ENCODE data around the gene GLI3. TPM values are rescaled to one million over a fixed set of nuclear protein-coding genes. Genes with fewer than 3 reads are reported as not detected.

The GLI3 gene
- total and polyA plus RNA-seq, 2 experiments from 2014 or later, result 4.0 to 5.2 TPM

- Histone ChIP-seq H2AFZ (no peak overlapping the region), H3K4me2 (ENCODE audit: unreplicated experiment) (no peak overlapping the region), H3K27me3 (replicated peaks; ENCODE audit: insufficient read depth) (no peaks in the 10 kb centered on the region), H3K4me3 (no peak overlapping the region), H4K20me1 (ENCODE audit: insufficient read depth) (no peaks in the 10 kb centered on the region), H3K9me3 (ENCODE audit: low read depth) (no peaks in the 10 kb centered on the region), H3K4me1 (ENCODE audit: insufficient read depth) (no peaks in the 10 kb centered on the region), H3F3A (ENCODE audit: insufficient read depth) (no peaks in the 10 kb centered on the region), H3K36me3 (ENCODE audit: low read depth) (no peaks in the 10 kb centered on the region), H3K27ac (no peak overlapping the region), H3K9me2 (ENCODE audit: insufficient read depth) (no peaks in the 10 kb centered on the region), H3K79me2 (ENCODE audit: insufficient read depth) (peaks cover 32% of the 10 kb centered on the region), H3K9ac (no peak overlapping the region)
- 5 to 9% methylated on average over 3 of the region's 3 CpGs for WGBS, 2 experiments (ENCODE audit: low coverage in 1 of 2, low lambda C conversion rate in 2 of 2, missing lambda C conversion rate in 2 of 2)
- in situ Hi-C loops (cut with MboI), result no loop called here
- TF ChIP-seq EZH2 (IDR thresholded peaks at IDR 0.05; ENCODE audit: insufficient read depth, poor library complexity, severe bottlenecking) (no peak), EZH2phosphoT487 (IDR thresholded peaks at IDR 0.05; ENCODE audit: insufficient read depth, low read depth) (no peak)
- no peak for DNase-seq
Measured at GRCh38 chr7:42133321-42133720, 103.7 kb downstream of the GLI3 start.

- H3K36me3 ChIP-seq (ENCODE audit: low read depth), result no peaks in the 10 kb centered on the region
- no peaks in the 10 kb centered on the region for H3F3A ChIP-seq (ENCODE audit: insufficient read depth)
- H3K27me3 ChIP-seq (replicated peaks; ENCODE audit: insufficient read depth), result no peaks in the 10 kb centered on the region
- H3K4me2 ChIP-seq (ENCODE audit: unreplicated experiment), result no peak overlapping the region
- H3K79me2 ChIP-seq (ENCODE audit: insufficient read depth), result no peaks in the 10 kb centered on the region; the same call in 1 of the 2 replicates
- 88 to 89% methylated on average over 2 of the region's 2 CpGs for WGBS, 2 experiments (ENCODE audit: low coverage in 1 of 2, low lambda C conversion rate in 2 of 2, missing lambda C conversion rate in 2 of 2)
- no peaks in the 10 kb centered on the region for H4K20me1 ChIP-seq (ENCODE audit: insufficient read depth)
- in situ Hi-C loops (cut with MboI), result no loop called here
- no peak overlapping the region for H2AFZ ChIP-seq
- no peak overlapping the region for H3K27ac ChIP-seq
- no peak overlapping the region for H3K4me3 ChIP-seq
- H3K9me3 ChIP-seq (ENCODE audit: low read depth), result no peaks in the 10 kb centered on the region
- no peak for TF ChIP-seq EZH2 (IDR thresholded peaks at IDR 0.05; ENCODE audit: insufficient read depth, poor library complexity, severe bottlenecking)
- TF ChIP-seq EZH2phosphoT487 (IDR thresholded peaks at IDR 0.05; ENCODE audit: insufficient read depth, low read depth), result no peak
- no peak overlapping the region for H3K9ac ChIP-seq
- DNase-seq, result no peak
- no peaks in the 10 kb centered on the region for H3K9me2 ChIP-seq (ENCODE audit: insufficient read depth)
- no peaks in the 10 kb centered on the region for H3K4me1 ChIP-seq (ENCODE audit: insufficient read depth)
Measured at GRCh38 chr7:42128703-42129102, 108.3 kb downstream of the GLI3 start.

DNA sequence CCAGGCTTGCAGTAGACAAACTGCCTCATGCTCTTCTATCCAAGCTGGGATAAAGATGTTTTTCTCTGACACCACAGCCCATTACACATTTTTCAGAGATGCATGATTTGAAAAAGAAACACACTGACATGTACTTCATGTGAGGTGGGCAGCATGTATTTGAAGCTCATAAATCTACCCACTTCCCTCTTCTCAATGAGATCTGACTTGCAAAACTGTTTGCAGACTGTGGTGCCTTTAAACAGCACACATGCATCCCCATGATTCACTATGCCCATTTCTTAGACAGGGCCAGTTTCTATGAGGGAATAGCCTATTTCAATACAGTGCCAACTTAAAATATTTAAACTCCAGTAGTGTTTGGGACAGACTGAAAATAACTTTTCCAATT lies 109.8 kb downstream of the GLI3 start:
- H3K27ac ChIP-seq, result no peak overlapping the region
- no peak overlapping the region for H3K4me2 ChIP-seq (ENCODE audit: unreplicated experiment)
- H3K9me2 ChIP-seq (ENCODE audit: insufficient read depth), result no peaks in the 10 kb centered on the region
- H3K9me3 ChIP-seq (ENCODE audit: low read depth), result no peaks in the 10 kb centered on the region
- H3K4me1 ChIP-seq (ENCODE audit: insufficient read depth), result no peaks in the 10 kb centered on the region
- H3K9ac ChIP-seq, result no peak overlapping the region
- H3K4me3 ChIP-seq, result no peak overlapping the region
- no peak overlapping the region for H2AFZ ChIP-seq
- no peaks in the 10 kb centered on the region for H3F3A ChIP-seq (ENCODE audit: insufficient read depth)
- H3K79me2 ChIP-seq (ENCODE audit: insufficient read depth), result no peaks in the 10 kb centered on the region; the same call in 1 of the 2 replicates
- no peak for DNase-seq
- in situ Hi-C loops (cut with MboI), result no loop called here
- H3K36me3 ChIP-seq (ENCODE audit: low read depth), result no peaks in the 10 kb centered on the region
- no peaks in the 10 kb centered on the region for H3K27me3 ChIP-seq (replicated peaks; ENCODE audit: insufficient read depth)
- TF ChIP-seq EZH2 (IDR thresholded peaks at IDR 0.05; ENCODE audit: insufficient read depth, poor library complexity, severe bottlenecking), result no peak
- TF ChIP-seq EZH2phosphoT487 (IDR thresholded peaks at IDR 0.05; ENCODE audit: insufficient read depth, low read depth), result no peak
- H4K20me1 ChIP-seq (ENCODE audit: insufficient read depth), result no peaks in the 10 kb centered on the region

GRCh38 chr7:42126475-42127231 lies 110.4 kb downstream of the GLI3 start:
- 91 to 93% methylated on average over 6 of the region's 6 CpGs for whole genome bisulfite sequencing, 2 experiments (ENCODE audit: low coverage in 1 of 2, low lambda C conversion rate in 2 of 2, missing lambda C conversion rate in 2 of 2)
- H3K27me3 ChIP-seq (replicated peaks; ENCODE audit: insufficient read depth), result no peaks in the 10 kb centered on the region
- TF ChIP-seq EZH2 (IDR thresholded peaks at IDR 0.05; ENCODE audit: insufficient read depth, poor library complexity, severe bottlenecking) (no peak), EZH2phosphoT487 (IDR thresholded peaks at IDR 0.05; ENCODE audit: insufficient read depth, low read depth) (no peak)
- no peaks in the 10 kb centered on the region for H3K9me2 ChIP-seq (ENCODE audit: insufficient read depth)
- in situ Hi-C loops (cut with MboI), result no loop called here
- H2AFZ ChIP-seq, result no peak overlapping the region
- no peak overlapping the region for H3K4me3 ChIP-seq
- H3K9me3 ChIP-seq (ENCODE audit: low read depth), result no peaks in the 10 kb centered on the region
- no peak overlapping the region for H3K9ac ChIP-seq
- no peaks in the 10 kb centered on the region for H3K4me1 ChIP-seq (ENCODE audit: insufficient read depth)
- no peaks in the 10 kb centered on the region for H3K36me3 ChIP-seq (ENCODE audit: low read depth)
- no peak for DNase-seq
- H3K79me2 ChIP-seq (ENCODE audit: insufficient read depth), result peaks cover 2% of the 10 kb centered on the region; the same call in 1 of the 2 replicates
- no peaks in the 10 kb centered on the region for H3F3A ChIP-seq (ENCODE audit: insufficient read depth)
- H3K4me2 ChIP-seq (ENCODE audit: unreplicated experiment), result no peak overlapping the region
- no peak overlapping the region for H3K27ac ChIP-seq
- H4K20me1 ChIP-seq (ENCODE audit: insufficient read depth), result no peaks in the 10 kb centered on the region

All from GM23248 (cell line).